ENCODE results near the gene BCAP29. TPM values are rescaled to one million over a fixed set of nuclear protein-coding genes. Genes with fewer than 3 reads are reported as not detected.
"Not testable (repeated sequence)": the region's sequence is repeated elsewhere in the genome, so short reads cannot be mapped to it uniquely, and the experiment has no call there.

Gene BCAP29, protein sequence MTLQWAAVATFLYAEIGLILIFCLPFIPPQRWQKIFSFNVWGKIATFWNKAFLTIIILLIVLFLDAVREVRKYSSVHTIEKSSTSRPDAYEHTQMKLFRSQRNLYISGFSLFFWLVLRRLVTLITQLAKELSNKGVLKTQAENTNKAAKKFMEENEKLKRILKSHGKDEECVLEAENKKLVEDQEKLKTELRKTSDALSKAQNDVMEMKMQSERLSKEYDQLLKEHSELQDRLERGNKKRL
- total RNA-seq (2014; rRNA removed; shearing (Covaris generic)), result 27.0 and 29.7 TPM in 2 replicates

DNA sequence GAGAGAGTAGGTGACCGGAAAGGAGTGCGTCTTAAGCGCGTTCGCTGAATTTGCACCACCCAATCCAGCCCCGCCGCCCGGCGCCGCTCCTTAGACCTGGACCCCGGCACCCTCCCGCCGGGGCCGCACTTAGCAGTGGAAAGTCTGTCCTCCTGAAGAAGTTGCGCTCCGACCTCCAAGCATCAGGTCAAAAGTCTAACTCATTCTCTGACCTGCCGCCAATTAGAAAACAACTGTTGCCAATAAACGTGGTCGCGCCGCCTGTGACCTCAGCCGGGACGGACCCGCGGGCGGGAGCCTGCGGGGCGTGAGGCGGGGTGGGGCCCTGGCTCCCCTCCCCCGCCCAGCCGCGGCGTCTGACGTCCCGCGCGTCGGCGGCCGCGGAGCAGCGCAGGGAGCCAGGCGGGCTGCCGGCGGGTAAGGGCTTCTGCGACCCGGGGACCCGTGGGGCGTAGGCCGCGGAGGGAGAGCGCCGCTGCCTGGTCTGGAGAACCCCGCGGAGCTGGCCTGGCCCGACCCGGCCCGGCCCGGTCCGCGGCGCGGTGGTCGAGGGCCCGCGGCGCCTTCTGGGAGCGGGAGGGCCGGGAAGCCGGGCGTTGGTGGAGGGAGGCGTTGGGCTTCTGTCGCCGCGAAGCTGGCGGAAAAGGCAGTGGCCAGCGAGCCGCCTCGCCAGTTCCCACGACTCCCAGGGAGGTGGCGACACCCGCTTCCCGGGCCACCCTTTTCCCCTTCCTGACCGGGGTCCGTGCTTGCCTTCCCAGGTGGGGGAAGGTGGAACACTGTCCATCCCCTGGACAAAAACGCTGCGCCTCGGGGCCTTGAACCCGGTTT is at the start of gene BCAP29:
Gene BCAP29, plus strand, starts transcription at position 362 of the 831 bp plus-strand sequence. CDS start 527 bp downstream, outside the sequence.
- peak; percentile 70 for DNase-seq (ENCODE audit: low spot score)

DNA sequence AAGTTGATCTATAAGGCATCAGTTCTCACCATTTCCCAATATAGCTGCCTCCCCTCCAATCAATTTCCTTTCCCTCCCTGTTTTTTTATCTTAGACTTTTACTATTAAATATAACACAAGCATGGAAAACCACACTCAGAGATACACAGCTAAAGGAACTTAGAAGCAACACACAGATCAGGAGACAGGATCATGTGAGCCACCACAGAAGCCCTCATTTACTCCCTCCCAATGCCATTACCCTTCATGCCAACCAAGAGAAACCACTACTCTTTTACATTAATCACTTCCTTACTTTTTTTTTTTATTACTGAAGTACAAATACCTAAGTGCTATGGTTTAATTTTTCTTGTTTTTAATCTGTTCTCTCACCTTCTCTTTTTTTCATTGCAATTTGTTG is 49.3 kb upstream of the BCAP29 start:
- in situ Hi-C loops (cut with HindIII; ENCODE audit: low sequenced_read_pairs), result no loop called here
- no peak for DNase-seq (ENCODE audit: low spot score)

More for the DNA sequence above, at the start of gene BCAP29:
- in situ Hi-C loops (cut with HindIII; ENCODE audit: low sequenced_read_pairs), result no loop called here

DNA sequence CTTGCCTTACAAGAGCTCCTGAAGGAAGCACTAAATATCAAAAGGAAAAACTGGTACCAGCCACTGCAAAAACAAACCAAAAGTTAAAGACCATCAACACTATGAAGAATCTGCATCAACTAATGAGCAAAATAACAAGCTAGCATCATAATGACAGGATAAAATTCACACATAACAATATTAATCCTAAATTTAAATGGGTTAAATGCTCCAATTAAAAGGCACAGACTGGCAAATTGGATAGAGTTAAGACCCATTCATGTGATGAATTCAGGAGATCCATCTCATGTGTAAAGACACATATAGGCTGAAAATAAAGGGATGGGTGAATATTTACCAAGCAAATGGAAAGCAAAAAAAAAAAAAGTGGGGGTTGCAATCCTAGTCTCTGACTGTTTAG is 45.9 kb upstream of the BCAP29 start:
- DNase-seq (ENCODE audit: low spot score), result no peak
- in situ Hi-C loops (cut with HindIII; ENCODE audit: low sequenced_read_pairs), result no loop called here

DNA sequence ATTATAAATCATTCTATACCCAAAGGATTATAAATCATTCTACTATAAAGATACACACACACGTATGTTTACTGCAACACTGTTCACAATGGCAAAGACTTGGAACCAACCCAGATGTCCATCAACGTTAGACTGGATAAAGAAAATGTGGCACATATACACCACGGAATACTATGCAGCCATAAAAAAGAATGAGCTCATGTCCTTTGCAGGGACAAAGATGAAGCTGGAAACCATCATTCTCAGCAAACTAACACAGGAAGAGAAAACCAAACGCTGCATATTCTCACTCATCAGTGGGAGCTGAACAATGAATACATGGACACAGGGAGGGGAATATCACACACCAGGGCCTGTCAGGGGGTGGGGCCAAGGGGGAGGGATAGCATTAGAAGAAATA is 42.8 kb upstream of the BCAP29 start:
- in situ Hi-C loops (cut with HindIII; ENCODE audit: low sequenced_read_pairs); DNase-seq (ENCODE audit: low spot score): not testable (repeated sequence)

DNA sequence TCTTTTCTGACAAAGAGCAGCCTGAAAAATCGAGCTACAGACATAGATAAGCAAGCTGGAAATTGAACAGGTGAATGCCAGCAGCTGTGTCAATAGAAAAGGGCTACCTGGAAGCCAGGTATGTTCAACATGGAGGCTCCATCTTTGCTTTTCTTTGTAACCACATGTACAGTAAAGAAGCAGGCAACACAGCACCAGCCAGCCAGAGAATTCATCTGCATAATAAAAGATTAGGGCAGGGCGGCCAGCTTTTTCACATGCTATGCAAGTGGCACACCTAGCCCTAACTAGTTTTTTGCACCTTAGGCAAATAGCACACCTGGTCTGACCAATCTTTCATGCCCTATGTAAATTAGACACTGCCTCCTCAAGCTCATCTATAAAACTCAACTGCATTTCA is 42.0 kb upstream of the BCAP29 start:
- in situ Hi-C loops (cut with HindIII; ENCODE audit: low sequenced_read_pairs), result no loop called here
- DNase-seq (ENCODE audit: low spot score), result no peak

DNA sequence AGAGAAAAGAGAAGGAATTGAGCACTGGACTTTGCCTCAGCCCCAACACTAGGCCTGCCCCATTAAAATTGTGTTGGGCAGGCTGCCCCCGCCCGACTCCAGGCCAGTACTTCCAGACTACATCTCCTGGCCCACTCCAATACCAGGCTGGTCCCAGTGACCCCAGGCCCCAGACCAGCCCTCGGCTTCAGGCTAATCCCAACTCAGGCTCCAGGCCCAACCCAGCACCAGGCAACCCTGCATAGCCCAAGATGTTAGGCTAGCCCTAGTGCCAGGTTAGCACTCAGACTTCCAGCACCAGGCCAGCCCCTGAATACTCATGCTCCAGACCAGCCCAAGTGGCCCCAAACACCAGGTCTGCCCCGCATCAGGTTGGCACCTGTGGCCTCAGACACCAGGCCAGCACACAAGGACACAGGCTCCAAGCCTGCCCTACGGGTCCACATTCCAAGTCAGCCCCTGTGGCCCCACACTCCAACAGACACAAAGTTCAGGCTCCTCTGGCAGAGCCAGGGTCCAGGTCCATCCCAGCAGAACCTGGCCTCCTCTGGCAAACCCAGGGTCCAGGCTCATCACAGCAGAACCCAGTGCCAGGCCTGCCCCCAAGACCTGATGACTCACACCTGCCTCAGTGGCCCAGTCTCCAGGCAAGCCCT is 36.6 kb upstream of the BCAP29 start:
- in situ Hi-C loops (cut with HindIII; ENCODE audit: low sequenced_read_pairs), result no loop called here
- DNase-seq (ENCODE audit: low spot score), result no peak

DNA sequence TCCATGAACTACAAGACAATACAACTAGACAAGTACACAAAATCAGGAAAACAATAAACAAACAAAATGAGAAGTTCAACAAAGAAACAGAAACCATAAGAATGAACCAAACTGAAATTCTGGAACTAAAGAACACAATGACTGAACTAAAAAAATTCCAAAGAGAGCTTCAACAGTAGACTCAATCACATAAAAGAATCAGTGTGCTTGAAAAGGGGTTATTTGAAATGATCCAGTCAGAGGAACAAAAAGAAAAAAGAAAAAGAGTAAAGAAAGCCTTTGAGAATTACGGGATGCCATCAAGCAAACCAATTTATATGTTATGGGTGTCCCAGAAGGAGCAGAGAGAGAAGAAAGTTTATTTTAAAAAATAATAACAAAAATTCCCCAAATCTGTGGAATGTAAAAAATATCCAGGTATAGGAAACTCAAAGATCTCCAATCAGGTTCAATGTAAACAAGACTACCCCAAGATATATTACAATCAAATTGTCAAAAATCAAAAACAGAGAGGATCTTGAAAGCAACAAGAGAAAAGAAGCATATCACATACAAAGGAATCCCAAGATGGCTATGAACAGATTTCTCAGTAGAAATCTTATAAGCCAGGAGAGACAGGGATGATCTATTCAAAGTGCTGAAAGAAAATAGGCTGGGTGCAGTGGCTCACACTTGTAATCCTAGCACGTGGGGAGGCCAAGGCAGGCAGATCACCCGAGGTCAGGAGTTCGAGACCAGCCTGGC is 35.0 kb upstream of the BCAP29 start:
- no peak for DNase-seq (ENCODE audit: low spot score)
- in situ Hi-C loops (cut with HindIII; ENCODE audit: low sequenced_read_pairs), result no loop called here

DNA sequence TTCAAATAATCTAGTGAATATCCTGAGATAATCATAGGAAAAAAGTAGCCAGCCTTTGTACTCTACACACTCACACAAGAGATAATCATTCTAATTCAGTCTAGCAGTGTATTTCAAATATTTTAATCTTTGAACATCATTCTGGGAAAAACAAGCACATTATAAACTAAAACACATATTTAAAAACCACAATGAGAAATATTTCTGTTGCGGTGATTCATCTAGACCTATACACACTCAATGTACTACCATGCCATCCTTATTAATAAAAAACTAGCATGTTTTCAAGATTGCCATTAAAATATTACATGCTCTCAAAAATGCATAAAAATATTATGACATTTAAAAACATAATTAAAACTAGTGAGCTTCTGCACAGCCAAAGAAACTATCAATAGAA is 28.1 kb upstream of the BCAP29 start:
- in situ Hi-C loops (cut with HindIII; ENCODE audit: low sequenced_read_pairs), result no loop called here

DNA sequence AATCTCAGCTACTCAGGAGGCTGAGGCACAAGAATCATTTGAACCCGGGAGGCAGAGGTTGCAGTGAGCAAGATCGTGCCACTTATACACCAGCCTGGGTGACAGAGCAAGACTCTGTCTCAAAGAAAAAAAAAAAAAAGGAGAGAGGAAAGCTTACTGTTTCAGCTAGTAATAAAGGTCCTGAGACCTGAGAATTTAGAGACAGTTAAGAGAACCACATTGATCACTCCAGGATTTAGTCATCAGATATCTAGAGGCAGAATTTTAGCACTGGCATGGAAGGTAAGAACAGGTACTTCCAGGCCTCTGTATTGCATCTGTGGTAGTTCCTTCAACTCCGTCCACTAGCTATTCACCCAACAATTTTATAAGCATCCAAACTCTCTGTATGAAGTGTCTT is 24.2 kb upstream of the BCAP29 start:
- in situ Hi-C loops (cut with HindIII; ENCODE audit: low sequenced_read_pairs), result no loop called here
- DNase-seq (ENCODE audit: low spot score), result no peak

More for the DNA sequence above, 28.1 kb upstream of the BCAP29 start:
- DNase-seq (ENCODE audit: low spot score), result no peak

DNA sequence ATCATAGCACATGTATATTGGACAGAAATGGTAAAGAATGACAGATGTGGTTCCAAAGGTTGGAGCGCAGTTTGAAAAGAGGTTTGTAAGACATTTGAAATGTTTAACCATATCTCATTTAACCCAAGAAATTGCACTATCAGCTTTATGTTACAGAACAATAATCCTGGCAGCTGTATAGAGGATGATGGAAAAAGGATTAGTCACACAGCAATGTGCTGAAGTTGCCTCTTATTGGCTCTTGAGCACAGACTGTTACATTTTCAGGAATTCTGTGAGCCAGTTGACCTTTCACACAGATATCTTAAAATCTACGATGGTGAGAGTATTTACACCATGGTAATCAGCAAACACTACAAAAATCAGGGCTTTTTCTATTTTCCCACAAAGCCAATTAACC is 20.2 kb upstream of the BCAP29 start:
- DNase-seq (ENCODE audit: low spot score), result no peak
- in situ Hi-C loops (cut with HindIII; ENCODE audit: low sequenced_read_pairs), result no loop called here

DNA sequence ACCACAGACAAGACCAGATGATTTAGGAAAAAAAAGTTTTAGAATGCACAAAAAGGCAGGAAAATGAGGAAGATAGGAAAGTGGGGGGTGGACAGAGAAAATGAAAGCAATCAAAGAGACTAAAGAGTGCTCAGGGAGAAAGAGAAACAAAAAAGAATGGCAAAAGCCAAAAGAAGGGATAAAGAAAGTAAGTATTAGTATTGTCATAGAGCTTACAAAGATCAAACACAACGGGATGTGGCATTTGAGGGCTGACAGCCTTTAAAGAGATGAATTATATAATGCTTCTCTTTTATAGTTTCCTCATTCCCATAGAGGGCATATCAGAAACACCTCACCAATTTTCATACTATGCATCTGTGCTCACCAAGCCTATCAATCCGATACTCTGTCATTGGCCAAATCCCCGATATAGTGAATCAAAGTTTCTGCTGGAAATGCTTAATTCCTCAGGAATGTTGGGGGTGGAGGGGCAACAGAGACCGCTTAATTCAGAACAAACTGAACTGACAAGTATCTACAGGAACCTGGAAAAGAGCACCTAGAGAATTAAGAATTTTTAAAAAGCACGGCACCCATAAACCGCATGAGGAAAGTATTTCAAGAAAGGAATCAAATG is 19.0 kb upstream of the BCAP29 start:
- in situ Hi-C loops (cut with HindIII; ENCODE audit: low sequenced_read_pairs), result no loop called here

DNA sequence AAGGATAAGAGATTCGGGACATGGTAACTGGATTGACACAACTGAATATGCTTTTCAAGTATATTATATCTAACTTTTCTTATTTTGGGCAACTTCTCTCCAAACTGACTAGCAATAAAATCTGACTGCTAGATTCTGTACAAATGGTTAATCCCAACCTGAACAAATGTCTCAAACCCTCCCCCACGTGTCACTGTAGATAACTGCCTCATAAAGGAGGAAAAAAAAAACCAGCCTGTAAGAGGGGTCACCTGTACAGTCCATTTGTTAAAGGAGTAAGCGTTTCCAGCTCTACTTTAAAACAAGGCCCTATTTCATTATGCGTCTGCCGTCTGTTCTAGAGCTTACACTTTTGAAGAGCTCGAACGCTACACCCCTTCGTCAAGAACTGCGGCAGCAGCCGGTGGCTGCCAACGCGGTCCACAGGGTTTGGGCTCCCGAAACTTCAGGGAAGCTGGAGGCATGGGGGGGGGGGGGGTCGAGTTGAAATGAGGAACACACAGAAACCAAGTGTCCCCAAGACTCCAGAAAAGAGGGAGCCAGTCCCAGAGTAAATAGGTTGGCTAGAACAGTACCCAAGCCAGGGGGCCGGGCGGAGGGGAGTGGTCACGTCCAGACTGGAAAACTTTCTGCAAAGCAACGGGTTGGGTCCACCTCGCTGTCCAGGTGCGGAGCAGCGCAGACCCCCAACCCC is 16.8 kb upstream of the BCAP29 start:
- in situ Hi-C loops (cut with HindIII; ENCODE audit: low sequenced_read_pairs), result no loop called here
- no peak for DNase-seq (ENCODE audit: low spot score)

More for the DNA sequence above, 19.0 kb upstream of the BCAP29 start:
- no peak for DNase-seq (ENCODE audit: low spot score)

DNA sequence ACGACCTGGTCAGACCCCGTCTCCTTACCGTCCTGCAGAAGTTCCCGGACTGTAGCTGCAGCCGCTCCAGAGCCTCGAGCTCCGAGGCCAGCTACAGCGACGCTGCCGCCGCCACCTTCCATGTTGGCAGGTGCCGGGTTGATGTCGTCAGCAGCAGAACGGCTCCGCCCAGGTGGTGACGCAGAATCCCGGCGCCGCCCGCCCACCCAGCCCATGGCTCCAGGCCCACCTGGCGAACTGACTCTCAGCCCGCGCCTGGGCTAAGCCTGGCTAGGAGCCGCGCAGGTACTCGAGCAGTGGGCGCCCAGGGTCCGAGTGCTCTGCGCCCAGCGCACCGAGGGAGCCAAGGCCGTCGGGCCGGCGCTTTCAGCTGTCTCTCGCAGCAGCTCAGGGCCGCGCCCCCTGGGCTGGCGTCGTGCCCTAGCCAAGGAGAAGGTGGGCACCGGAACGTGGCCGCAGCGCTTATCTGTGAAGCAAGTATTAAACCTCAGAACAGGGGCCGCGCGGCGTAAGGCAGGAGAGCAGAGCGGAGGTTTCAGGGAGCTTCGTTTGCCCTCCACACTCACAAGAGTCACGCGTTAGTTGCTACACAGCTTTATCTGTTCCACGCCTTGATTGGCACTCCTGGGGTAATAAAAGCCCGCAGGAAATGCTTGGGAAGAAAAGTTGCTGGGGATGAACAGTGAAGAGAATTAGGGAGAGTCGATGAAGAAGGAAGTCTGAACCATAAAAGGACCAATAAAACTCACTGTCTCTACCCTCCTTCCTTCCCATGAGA is 16.1 kb upstream of the BCAP29 start, which contains the start of the genes COG5 and DUS4L:
Gene COG5, minus strand, starts transcription at position 146 of the 778 bp plus-strand sequence. Its CDS starts 24 bp downstream, at position 122.
Gene DUS4L, plus strand, starts transcription at position 197 of the 778 bp plus-strand sequence. CDS start 3,100 bp downstream, outside the sequence.
- peak; percentile 86 for DNase-seq (ENCODE audit: low spot score)
- in situ Hi-C loops (cut with HindIII; ENCODE audit: low sequenced_read_pairs), result no loop called here

DNA sequence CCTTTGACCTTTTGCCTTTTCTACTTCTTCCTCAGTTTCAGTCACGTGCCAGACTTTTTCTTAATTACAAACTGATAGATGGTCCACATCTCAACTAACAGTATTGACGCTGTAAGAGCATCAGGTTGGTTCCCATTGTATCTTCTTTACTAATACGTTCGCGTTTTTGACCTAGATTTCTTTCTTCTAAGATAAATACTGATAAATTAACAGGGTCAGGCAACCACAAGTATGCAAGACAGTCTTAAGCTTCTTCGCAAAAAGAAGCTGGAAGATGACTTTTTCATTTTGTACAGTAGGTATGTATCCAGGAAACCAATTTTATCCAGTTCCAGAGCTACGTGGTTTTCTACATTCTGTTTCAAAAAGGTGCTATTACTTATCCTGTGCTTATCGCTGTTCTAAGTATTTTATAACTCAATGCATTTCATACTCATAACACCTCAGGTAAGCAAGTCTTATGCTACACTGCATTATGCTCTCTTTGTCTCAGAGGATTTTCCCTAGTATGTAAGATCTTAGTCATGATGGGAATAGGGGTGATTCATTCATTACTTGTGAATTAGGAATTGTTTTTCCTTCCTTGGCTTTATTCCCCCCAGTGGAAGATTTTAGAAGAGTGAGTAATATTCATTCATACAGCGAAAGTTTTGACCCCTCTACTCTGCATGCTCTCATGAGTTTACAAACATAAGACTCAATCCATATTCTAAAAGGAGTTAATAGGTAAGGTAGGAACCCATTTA is 15.3 kb upstream of the BCAP29 start:
- no peak for DNase-seq (ENCODE audit: low spot score)
- in situ Hi-C loops (cut with HindIII; ENCODE audit: low sequenced_read_pairs), result no loop called here

DNA sequence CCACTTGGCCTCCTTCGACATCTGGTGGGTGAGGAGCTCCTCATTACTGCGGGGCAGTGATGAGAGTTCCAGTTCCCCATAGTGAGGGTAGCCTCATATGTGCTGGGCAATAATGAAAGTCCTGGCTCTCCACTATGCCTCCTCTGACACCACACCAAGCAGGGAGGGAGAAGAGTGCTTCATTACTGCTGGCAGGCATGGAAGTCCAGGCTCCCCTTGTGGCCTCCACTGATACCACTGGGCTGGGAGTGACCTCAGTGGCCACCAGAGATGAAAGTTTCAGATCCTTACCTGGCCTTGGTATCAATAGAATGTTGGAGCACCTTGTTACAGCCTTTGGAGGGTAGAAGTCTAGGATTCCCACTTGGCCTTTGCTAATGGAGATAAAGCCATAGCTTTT is 9.7 kb upstream of the BCAP29 start:
- in situ Hi-C loops (cut with HindIII; ENCODE audit: low sequenced_read_pairs), result no loop called here

DNA sequence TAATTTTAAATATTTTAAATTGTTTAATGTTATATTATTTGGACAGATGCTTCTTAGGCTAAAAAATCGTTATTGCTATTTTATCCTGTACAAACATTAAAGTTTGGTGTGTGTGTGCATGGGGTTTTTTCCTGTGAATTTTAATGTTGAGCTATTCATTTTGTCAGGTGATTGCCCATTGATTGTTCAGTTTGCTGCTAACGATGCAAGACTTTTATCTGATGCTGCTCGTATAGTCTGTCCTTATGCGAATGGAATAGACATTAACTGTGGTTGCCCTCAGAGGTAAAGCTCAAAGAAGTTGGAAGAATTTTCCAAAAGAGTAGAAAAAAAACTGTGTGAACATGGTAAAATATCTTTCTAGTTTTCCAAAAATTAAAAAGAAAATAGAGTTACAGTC is 6.5 kb upstream of the BCAP29 start:
- in situ Hi-C loops (cut with HindIII; ENCODE audit: low sequenced_read_pairs), result no loop called here
- DNase-seq (ENCODE audit: low spot score), result no peak

More for the DNA sequence above, 9.7 kb upstream of the BCAP29 start:
- DNase-seq (ENCODE audit: low spot score), result no peak

DNA sequence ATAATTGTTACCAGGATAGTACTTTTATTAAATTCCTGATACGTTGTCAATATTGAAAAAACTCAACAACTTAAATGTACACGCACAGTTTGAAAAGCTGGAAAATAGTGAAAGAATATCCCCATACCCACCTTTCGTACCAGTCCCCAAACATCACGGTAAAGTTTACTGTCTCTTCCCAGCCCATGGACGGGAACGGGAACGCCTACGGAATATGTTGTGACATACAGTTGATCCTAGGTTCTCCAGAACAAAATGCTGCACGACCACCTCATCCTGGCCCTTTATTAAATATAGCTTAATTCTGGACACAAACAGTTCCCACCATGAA is 527 bp upstream of the BCAP29 start:
- no peak for DNase-seq (ENCODE audit: low spot score)
- in situ Hi-C loops (cut with HindIII; ENCODE audit: low sequenced_read_pairs), result no loop called here
